OCI-LY7 (cell line): Measurements from ENCODE around the gene VPS35L.

Experiments
- EZH2phosphoT487 ChIP-seq: fragments of 200-600 bp; sonication (generic); IDR thresholded peaks from 2 replicates; pipeline ENCODE4 v1.6.1; 2018; ENCODE audit warnings: low read depth, borderline replicate concordance, mild to moderate bottlenecking, mixed run types, antibody characterized with exemption, low read length, moderate library complexity, mixed read lengths
- TF ChIP-seq, protein P1 (sequence below): fragments of 200-600 bp; sonication (generic); conservative IDR thresholded peaks from 2 replicates; pipeline ENCODE4 v1.5.1; 2014; ENCODE audit warnings: mild to moderate bottlenecking, antibody characterized with exemption, low read length, moderate library complexity, mixed read lengths

DNA sequence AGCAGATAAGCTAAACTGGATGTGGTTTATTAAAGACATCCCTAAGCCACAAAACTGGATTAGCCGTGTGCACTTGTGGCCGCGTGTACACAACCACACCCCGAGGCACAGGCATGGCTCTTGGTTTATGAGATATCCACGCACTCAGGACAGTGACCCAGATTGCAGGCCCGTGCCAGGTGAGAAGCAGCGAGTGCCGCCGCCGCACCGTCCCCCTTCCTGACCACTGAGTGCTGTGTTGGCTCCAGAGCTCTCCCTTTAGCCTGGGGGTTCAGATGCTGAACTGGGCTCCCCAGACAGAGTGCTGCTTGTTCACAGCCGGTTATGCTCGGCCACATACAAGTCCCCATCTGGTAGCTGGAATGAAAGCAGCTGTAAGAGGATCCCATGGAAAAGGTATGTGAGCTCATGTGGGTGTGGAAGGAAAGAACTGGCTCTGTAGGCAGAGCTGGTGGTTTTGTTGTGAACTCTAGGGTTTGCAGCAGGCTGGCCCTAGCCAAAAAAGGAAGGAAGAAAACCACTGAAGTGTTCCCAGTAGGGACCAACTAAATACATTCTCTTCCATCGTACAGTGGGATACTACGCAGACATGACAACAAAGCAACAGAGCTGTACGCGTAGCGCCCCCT lies 133.0 kb downstream of the VPS35L start:
- TF ChIP-seq, protein P1, sequence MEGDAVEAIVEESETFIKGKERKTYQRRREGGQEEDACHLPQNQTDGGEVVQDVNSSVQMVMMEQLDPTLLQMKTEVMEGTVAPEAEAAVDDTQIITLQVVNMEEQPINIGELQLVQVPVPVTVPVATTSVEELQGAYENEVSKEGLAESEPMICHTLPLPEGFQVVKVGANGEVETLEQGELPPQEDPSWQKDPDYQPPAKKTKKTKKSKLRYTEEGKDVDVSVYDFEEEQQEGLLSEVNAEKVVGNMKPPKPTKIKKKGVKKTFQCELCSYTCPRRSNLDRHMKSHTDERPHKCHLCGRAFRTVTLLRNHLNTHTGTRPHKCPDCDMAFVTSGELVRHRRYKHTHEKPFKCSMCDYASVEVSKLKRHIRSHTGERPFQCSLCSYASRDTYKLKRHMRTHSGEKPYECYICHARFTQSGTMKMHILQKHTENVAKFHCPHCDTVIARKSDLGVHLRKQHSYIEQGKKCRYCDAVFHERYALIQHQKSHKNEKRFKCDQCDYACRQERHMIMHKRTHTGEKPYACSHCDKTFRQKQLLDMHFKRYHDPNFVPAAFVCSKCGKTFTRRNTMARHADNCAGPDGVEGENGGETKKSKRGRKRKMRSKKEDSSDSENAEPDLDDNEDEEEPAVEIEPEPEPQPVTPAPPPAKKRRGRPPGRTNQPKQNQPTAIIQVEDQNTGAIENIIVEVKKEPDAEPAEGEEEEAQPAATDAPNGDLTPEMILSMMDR: no peak
- TF ChIP-seq EZH2phosphoT487: no peak
